WTC11 (cell line): Measurements from ENCODE around the gene TRPC1.

Source experiments
- ATF6 ChIP-seq: sonication (generic); formaldehyde crosslinking; IDR thresholded peaks from 2 replicates; pipeline ENCODE4 v1.8.1; 2023; ENCODE audit warnings: mild to moderate bottlenecking, missing genetic modification reagents
- CDX4 ChIP-seq: fragments of 250-450 bp; sonication (Bioruptor Pico); IDR thresholded peaks from 2 replicates; pipeline ENCODE4 v1.9.0; 2021; ENCODE audit warnings: moderate library complexity, mild to moderate bottlenecking, inconsistent platforms, borderline replicate concordance
- CTCF ChIP-seq: fragments of 200-600 bp; IDR thresholded peaks from 2 replicates; pipeline ENCODE4 v1.8.0; 2022; ENCODE audit warnings: antibody characterized with exemption
- ERG ChIP-seq: fragments of 250-450 bp; sonication (Bioruptor Pico); IDR thresholded peaks from 2 replicates; pipeline ENCODE4 v1.8.0; 2021; ENCODE audit warnings: mild to moderate bottlenecking
- ETV6 ChIP-seq: sonication (generic); formaldehyde crosslinking; IDR thresholded peaks from 2 replicates; pipeline ENCODE4 v1.8.1; 2022; ENCODE audit warnings: mild to moderate bottlenecking, missing genetic modification reagents
- JUN ChIP-seq: sonication (generic); formaldehyde crosslinking; IDR thresholded peaks from 2 replicates; pipeline ENCODE4 v1.8.0; 2023; ENCODE audit warnings: mild to moderate bottlenecking, missing genetic modification reagents
- NFYB ChIP-seq: sonication (generic); formaldehyde crosslinking; conservative IDR thresholded peaks from 2 replicates; pipeline ENCODE4 v1.8.0; 2022; ENCODE audit warnings: low read depth, missing genetic modification reagents
- NR2C2 ChIP-seq: sonication (generic); formaldehyde crosslinking; IDR thresholded peaks from 2 replicates; pipeline ENCODE4 v1.8.0; 2022; ENCODE audit warnings: mild to moderate bottlenecking, missing genetic modification reagents
- NR3C1 ChIP-seq: sonication (generic); formaldehyde crosslinking; conservative IDR thresholded peaks from 2 replicates; pipeline ENCODE4 v1.8.1; 2023; ENCODE audit warnings: low read depth, mild to moderate bottlenecking, missing genetic modification reagents
- STAT6 ChIP-seq: sonication (generic); formaldehyde crosslinking; conservative IDR thresholded peaks from 2 replicates; pipeline ENCODE4 v1.8.1; 2023; ENCODE audit warnings: mild to moderate bottlenecking, low read depth, missing genetic modification reagents, moderate library complexity
- TEAD1 ChIP-seq: sonication (generic); formaldehyde crosslinking; IDR thresholded peaks from 2 replicates; pipeline ENCODE4 v1.8.0; 2022; ENCODE audit warnings: mild to moderate bottlenecking, missing genetic modification reagents
- TEAD4 ChIP-seq: sonication (generic); formaldehyde crosslinking; IDR thresholded peaks from 2 replicates; pipeline ENCODE4 v1.8.0; 2022; ENCODE audit warnings: mild to moderate bottlenecking, missing genetic modification reagents
- TP53 ChIP-seq: sonication (generic); formaldehyde crosslinking; IDR thresholded peaks from 2 replicates; pipeline ENCODE4 v1.8.1; 2023; ENCODE audit warnings: mild to moderate bottlenecking, missing genetic modification reagents

- no peak for TF ChIP-seq NFYB
- TF ChIP-seq TP53 (CRISPR knock-in tag): no peak
- TF ChIP-seq CTCF: no peak
- TF ChIP-seq NR2C2 (CRISPR knock-in tag): no peak
- TF ChIP-seq NR3C1: no peak
- no peak for TF ChIP-seq JUN (CRISPR knock-in tag)
- no peak for TF ChIP-seq ETV6 (CRISPR knock-in tag)
- TF ChIP-seq CDX4 (CRISPR knock-in tag): no peak
- TF ChIP-seq TEAD1: no peak
- TF ChIP-seq TEAD4 (CRISPR knock-in tag): no peak
- TF ChIP-seq ATF6 (CRISPR knock-in tag): no peak
- TF ChIP-seq ERG (CRISPR knock-in tag): no peak
- TF ChIP-seq STAT6 (CRISPR knock-in tag): no peak
Measured at GRCh38 chr3:142676151-142676550, 47.7 kb upstream of the TRPC1 start.
